Kidney (tissue), 14 donors: ENCODE data around the gene TCAIM. TPM values are rescaled to one million over a fixed set of nuclear protein-coding genes. Genes with fewer than 3 reads are reported as not detected.
"Not testable (repeated sequence)": the region's sequence is repeated elsewhere in the genome, so short reads cannot be mapped to it uniquely, and the experiment has no call there.

Experiments
- DNase-seq, 5 donors: peaks; one replicate each; pipeline ENCODE4 v3.0.0-alpha.2; 2013 to 2020
- FAIRE-seq: peaks from 2 replicates; lab custom pipeline; 2012; peaks lifted over from hg19 to GRCh38; lab: Jason Lieb, UNC
- H3K27ac ChIP-seq, 2 donors: one replicate each; pipeline ENCODE4 v1.7.0; 2013; ENCODE audit warnings: low read depth in 2 of 2, low read length in 2 of 2, inconsistent platforms in 1 of 2
- H3K27me3 ChIP-seq: one replicate; pipeline ENCODE4 v1.7.1; 2013; ENCODE audit warnings: low read length, inconsistent platforms; ENCODE audit not compliant: control insufficient read depth, insufficient read depth
- H3K36me3 ChIP-seq, 3 donors: one replicate each; pipeline versions ENCODE4 v1.7.0 to v1.7.1; 2013; ENCODE audit warnings: low read length in 3 of 3, control low read depth in 1 of 3, inconsistent platforms in 1 of 3; ENCODE audit not compliant: insufficient read depth in 3 of 3, control insufficient read depth in 2 of 3
- H3K4me1 ChIP-seq, 3 donors: one replicate each; pipeline versions ENCODE4 v1.7.0 to v1.7.1; 2013; ENCODE audit warnings: low read length in 3 of 3, inconsistent platforms in 1 of 3, low read depth in 1 of 3; ENCODE audit not compliant: control insufficient read depth in 2 of 3, insufficient read depth in 2 of 3
- H3K4me3 ChIP-seq, 3 donors: one replicate each; pipeline versions ENCODE4 v1.7.0 to v1.8.1; 2013; ENCODE audit warnings: low read length in 3 of 3, control low read depth in 1 of 3, inconsistent platforms in 1 of 3
- H3K9ac ChIP-seq, 3 donors: one replicate each; pipeline versions ENCODE4 v1.7.0 to v1.7.1; 2013; ENCODE audit warnings: low read length in 3 of 3, control low read depth in 1 of 3, inconsistent platforms in 1 of 3
- H3K9me3 ChIP-seq, 3 donors: one replicate each; pipeline versions ENCODE4 v1.7.0 to v1.7.1; 2013; ENCODE audit warnings: low read length in 3 of 3, control low read depth in 1 of 3, inconsistent platforms in 1 of 3; ENCODE audit not compliant: control insufficient read depth in 2 of 3, insufficient read depth in 1 of 3
- intact Hi-C: fragments of 100-400 bp; cut with DNase I; formaldehyde crosslinking; loops from one replicate; pipeline ENCODE4 v1.11.1; 2022
- polyA plus RNA-seq: library from polyadenylated mRNA; stranded (reverse); fragments of 350-450 nt; fragmentation: Illumina TruSeq; extraction: RNeasy Lipid Tissue Mini Kit (QIAGEN cat#74804); gene quantifications from one replicate; pipeline ENCODE4 v1.2.3, GENCODE V29; 2014; ENCODE audit warnings: low read depth, low replicate concordance; ENCODE audit not compliant: insufficient read depth
- total RNA-seq: library from RNA; stranded (reverse); fragmentation: NEBNext Ultra II Directional; extraction: Animal tissue kit (Norgen Biotek cat#: 25700); gene quantifications from one replicate; pipeline ENCODE4 v1.2.1, GENCODE V29; 2021
- TF ChIP-seq, protein P1 (sequence below): IDR thresholded peaks from 3 replicates; pipeline ENCODE4 v1.5.1; 2012; ENCODE audit warnings: mild to moderate bottlenecking, moderate library complexity, borderline replicate concordance; ENCODE audit not compliant: insufficient read depth; ENCODE audit errors: extremely low read depth
- donor health status: control.
- donor health status: control.
- donor health status: control.
- donor health status: control.
- donor health status: control.
- donor health status: DM: yes; HTN: yes; CAD: no.
- donor health status: Normal renal cell carcinoma (clear cell type).

Gene TCAIM
- total and polyA plus RNA-seq, 2 donors from 2014 or later = 26.5 to 30.4 TPM

DNA sequence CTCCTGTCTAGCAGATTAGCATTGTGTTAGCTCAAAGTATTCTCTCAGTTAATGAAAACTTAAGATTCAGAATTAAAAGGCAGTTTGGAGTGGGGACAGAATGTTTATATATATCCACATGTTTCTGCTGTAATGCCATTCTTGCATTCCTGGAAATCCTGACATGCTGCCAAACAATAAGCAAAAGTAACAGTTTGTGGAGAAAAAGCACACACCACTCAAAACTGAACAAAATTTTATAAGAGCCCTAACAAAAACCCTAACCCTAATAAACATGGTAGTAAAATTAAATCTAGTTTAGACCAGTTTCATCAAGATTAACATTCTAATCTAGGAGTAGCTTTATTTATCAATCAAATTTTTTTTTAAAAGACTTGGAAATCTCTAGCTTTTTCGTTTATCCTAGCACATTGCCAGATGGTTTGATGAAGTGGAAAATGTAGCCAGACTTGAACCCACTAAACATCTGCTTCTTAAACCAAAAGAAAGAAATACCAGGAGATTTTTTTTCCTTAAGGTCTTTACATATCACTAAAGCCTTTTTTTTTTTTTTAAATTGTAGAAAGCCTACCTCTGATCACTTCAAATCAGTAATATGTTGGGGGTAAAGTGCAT is 3.7 kb downstream of the TCAIM start:
- intact Hi-C loops = no loop called here
- H3K9ac ChIP-seq = no peak overlapping the region
- H3K4me3 ChIP-seq = no peak overlapping the region
- DNase-seq = peak in 2 of 5 donors; percentile 47 to 76
- FAIRE-seq = peak; percentile 17
- TF ChIP-seq, protein P1, sequence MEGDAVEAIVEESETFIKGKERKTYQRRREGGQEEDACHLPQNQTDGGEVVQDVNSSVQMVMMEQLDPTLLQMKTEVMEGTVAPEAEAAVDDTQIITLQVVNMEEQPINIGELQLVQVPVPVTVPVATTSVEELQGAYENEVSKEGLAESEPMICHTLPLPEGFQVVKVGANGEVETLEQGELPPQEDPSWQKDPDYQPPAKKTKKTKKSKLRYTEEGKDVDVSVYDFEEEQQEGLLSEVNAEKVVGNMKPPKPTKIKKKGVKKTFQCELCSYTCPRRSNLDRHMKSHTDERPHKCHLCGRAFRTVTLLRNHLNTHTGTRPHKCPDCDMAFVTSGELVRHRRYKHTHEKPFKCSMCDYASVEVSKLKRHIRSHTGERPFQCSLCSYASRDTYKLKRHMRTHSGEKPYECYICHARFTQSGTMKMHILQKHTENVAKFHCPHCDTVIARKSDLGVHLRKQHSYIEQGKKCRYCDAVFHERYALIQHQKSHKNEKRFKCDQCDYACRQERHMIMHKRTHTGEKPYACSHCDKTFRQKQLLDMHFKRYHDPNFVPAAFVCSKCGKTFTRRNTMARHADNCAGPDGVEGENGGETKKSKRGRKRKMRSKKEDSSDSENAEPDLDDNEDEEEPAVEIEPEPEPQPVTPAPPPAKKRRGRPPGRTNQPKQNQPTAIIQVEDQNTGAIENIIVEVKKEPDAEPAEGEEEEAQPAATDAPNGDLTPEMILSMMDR = no peak
- H3K27ac ChIP-seq = no peak overlapping the region
- no peaks in the 10 kb centered on the region for H3K9me3 ChIP-seq
- H3K4me1 ChIP-seq = peaks cover 3 to 11% (median 8%) of the 10 kb centered on the region in 3 donors
- H3K27me3 ChIP-seq = no peaks in the 10 kb centered on the region
- no peaks in the 10 kb centered on the region for H3K36me3 ChIP-seq

DNA sequence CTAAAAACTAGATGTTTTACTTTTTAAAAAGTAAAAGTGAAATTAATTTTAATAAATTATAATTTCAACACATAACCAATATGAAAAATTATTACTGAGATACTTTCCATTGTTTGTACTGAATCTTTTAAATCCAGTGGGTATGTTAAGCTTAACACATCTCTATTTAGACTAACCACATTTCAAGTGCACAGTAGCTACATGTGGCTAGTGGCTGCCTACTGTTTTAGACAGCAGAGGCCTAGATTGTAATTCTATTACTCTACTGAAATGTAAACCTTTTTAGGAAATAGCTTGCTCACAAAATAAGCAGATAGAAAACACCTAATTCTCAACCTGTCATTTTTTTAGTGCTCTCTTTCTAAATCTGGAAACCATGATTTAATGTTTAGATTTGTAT is 4.9 kb downstream of the TCAIM start:
- DNase-seq (no peak), FAIRE-seq (peak; percentile 32)
- intact Hi-C loops = no loop called here
- H3K9ac ChIP-seq = no peak overlapping the region
- H3K4me1 ChIP-seq = peaks cover 0 to 8% (median 4%) of the 10 kb centered on the region in 3 donors
- TF ChIP-seq, protein P1 = no peak
- H3K27me3 ChIP-seq = no peaks in the 10 kb centered on the region
- H3K36me3 ChIP-seq = no peaks in the 10 kb centered on the region
- no peaks in the 10 kb centered on the region for H3K9me3 ChIP-seq
- no peak overlapping the region for H3K4me3 ChIP-seq
- H3K27ac ChIP-seq = no peak overlapping the region

DNA sequence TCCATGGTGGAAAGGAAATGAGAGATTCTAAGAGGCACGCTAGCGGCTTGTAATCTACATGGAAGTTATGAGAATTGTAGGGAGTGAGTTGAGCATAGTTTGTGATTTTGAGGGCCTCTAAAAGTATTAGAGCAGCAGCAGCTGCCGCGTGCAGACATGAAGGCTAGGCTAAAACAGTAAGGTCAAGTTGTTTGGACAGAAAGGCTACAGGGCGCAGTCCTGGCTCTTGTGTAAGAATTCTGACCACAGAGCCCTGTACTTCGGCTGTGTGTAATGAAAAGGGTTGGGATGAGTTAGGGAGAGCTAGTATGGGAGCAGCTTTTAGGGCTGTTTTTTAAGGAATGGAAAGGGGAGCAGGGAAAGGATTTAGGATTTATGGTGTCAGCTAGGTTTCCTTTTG is 8.0 kb downstream of the TCAIM start:
- H3K4me1 ChIP-seq, H3K9me3 ChIP-seq, H3K36me3 ChIP-seq, intact Hi-C loops, H3K27me3 ChIP-seq, FAIRE-seq, H3K9ac ChIP-seq: not testable (repeated sequence)
- H3K4me3 ChIP-seq = peak overlapping the region in 1 of 3 donors; percentile 21
- H3K27ac ChIP-seq = peak overlapping the region; percentile 32 to 72
- DNase-seq = peak in 1 of 5 donors; percentile 28

DNA sequence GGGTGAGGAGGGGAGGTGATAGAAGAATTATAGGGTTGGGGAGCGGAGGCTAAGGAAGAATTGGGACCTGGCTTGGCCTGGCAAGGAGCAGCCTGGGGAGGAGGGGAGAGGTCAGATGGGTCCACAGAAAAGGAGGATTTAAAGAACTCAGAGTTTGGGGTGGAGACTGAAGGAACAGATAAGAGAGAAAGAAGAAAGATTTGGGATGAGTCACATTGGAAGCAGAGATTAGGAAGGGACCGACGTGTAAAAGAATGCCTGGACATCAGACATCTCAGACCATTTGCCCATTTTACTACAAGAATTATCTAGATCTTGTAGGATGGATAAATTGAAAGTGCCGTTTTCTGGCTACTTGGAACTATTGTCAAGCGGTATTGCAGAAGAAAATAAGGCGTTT is 10.4 kb downstream of the TCAIM start:
- H3K27me3 ChIP-seq = no peaks in the 10 kb centered on the region
- FAIRE-seq = no peak
- no peak overlapping the region for H3K9ac ChIP-seq
- intact Hi-C loops = no loop called here
- no peaks in the 10 kb centered on the region for H3K36me3 ChIP-seq
- TF ChIP-seq, protein P1 = no peak
- no peak for DNase-seq
- peaks cover 0 to 4% (median 4%) of the 10 kb centered on the region in 3 donors for H3K4me1 ChIP-seq
- H3K4me3 ChIP-seq = no peak overlapping the region
- H3K27ac ChIP-seq = peak overlapping the region in 1 of 2 donors; percentile 14
- peaks cover 0 to 3% (median 0%) of the 10 kb centered on the region in 3 donors for H3K9me3 ChIP-seq
